Stimulated activated CD4-positive, alpha-beta T cell treated with anti-CD3 and anti-CD28 coated beads, Interleukin-4, amount 100 ng/mL, for 24 hours (primary cell): ENCODE data around the gene EXOC3L4.

Experiments used
- DNase-seq: peaks from one replicate; pipeline ENCODE4 v3.0.0-alpha.2; 2020

Gene EXOC3L4

DNA sequence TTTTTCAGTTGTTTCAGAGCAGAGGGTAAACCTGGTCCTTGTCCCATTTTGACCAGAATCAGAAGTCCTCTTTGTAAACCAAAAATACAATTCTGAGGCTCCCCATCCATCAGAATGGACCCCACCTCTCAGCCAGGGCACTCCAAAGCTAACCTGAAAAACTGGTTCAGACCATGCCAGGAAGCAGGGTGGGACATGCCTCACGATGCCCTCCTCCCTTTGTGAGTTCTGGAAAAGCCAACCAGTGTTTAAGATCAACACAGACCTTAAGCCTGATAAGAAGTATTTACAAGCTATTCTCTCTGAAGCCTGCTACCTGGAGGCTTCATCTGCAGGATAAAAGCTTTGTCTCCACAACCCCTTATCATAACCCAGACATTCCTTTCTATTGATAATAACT is 64.2 kb downstream of the EXOC3L4 start:
- DNase-seq: no peak
